Transverse colon (tissue), 4 donors: Measurements from ENCODE around the gene MYO16. TPM values are rescaled to one million over a fixed set of nuclear protein-coding genes. Genes with fewer than 3 reads are reported as not detected.

Experiments used
- DNase-seq: peaks from one replicate; pipeline ENCODE4 v3.0.0-alpha.2; 2019
- H3K27ac ChIP-seq, 4 donors: fragments of 200-600 bp; sonication (generic); 2 replicates each; pipeline ENCODE4 v1.5.1; 2016 to 2018; ENCODE audit warnings: inconsistent platforms in 4 of 4
- H3K27me3 ChIP-seq: fragments of 200-600 bp; sonication (generic); 2 replicates; pipeline ENCODE4 v1.5.1; 2017; ENCODE audit warnings: inconsistent platforms
- H3K36me3 ChIP-seq, 4 donors: fragments of 200-600 bp; sonication (generic); 2 replicates each; pipeline ENCODE4 v1.5.1; 2017 to 2019; ENCODE audit warnings: inconsistent platforms in 4 of 4
- H3K4me1 ChIP-seq, 4 donors: fragments of 200-600 bp; sonication (generic); 2 replicates each; pipeline ENCODE4 v1.5.1; 2017 to 2020; ENCODE audit warnings: inconsistent platforms in 4 of 4
- H3K4me3 ChIP-seq, 4 donors: fragments of 200-600 bp; sonication (generic); 1 replicate in 1 of 4; 2 replicates in 3 of 4; pipeline versions ENCODE4 v1.5.1 to v1.6.1; 2017 to 2019; ENCODE audit warnings: inconsistent platforms in 4 of 4
- H3K9me3 ChIP-seq, 2 donors: fragments of 200-600 bp; sonication (generic); 2 replicates each; pipeline ENCODE4 v1.5.1; 2017 to 2019; ENCODE audit warnings: inconsistent platforms in 2 of 2
- CTCF ChIP-seq, 5 experiments: fragments of 200-600 bp in 3 of 5; fragments of 450-650 bp in 2 of 5; sonication (generic) in 3 of 5; IDR thresholded peaks; 1 replicate in 2 of 5; 2 replicates in 3 of 5; pipeline ENCODE4 v1.5.1; 2016 to 2017; ENCODE audit warnings: antibody characterized with exemption in 5 of 5, inconsistent platforms in 3 of 5, mild to moderate bottlenecking in 2 of 5, moderate library complexity in 1 of 5
- EP300 ChIP-seq: sonication (generic); formaldehyde crosslinking; IDR thresholded peaks from one replicate; pipeline ENCODE4 v1.6.1; 2017; ENCODE audit warnings: antibody characterized with exemption, low read depth
- POLR2A ChIP-seq: fragments of 450-650 bp; IDR thresholded peaks from one replicate; pipeline ENCODE4 v1.6.1; 2016; ENCODE audit warnings: antibody characterized with exemption, mild to moderate bottlenecking, moderate library complexity
- POLR2AphosphoS5 ChIP-seq, 3 donors: sonication (generic); formaldehyde crosslinking; IDR thresholded peaks; one replicate each; pipeline ENCODE4 v1.6.1; 2016; ENCODE audit warnings: antibody characterized with exemption in 3 of 3
- WGBS, 2 donors: methylation state at CpG; one replicate each; pipeline ENCODE4 v1.1.5; 2018; ENCODE audit warnings: low coverage in 1 of 2; 5-methylcytosine and 5-hydroxymethylcytosine counted together
- in situ Hi-C, 4 donors: fragments of 200-750 bp; cut with MboI; loops; one replicate each; pipeline versions ENCODE4 v1.15.0 to v1.15.1; 2017; ENCODE audit warnings: low sequenced_read_pairs in 3 of 4, low pct_ligation_motif_present in 1 of 4, low pct_unique_long_range_greater_than_20kb in 1 of 4
- intact Hi-C: fragments of 100-400 bp; cut with DNase I; formaldehyde crosslinking; loops from one replicate; pipeline ENCODE4 v1.15.1; 2023; ENCODE audit warnings: low total_unique reads
- total RNA-seq, 4 donors: library from RNA; depleted of rRNA; stranded (reverse); fragments of >200 nt; gene quantifications; one replicate each; pipeline ENCODE4 v1.1.0, GENCODE V29; 2016

MYO16 gene
- total RNA-seq, 4 donors from 2014 or later = under 0.01 to 3.4 TPM; not detected in 2

DNA sequence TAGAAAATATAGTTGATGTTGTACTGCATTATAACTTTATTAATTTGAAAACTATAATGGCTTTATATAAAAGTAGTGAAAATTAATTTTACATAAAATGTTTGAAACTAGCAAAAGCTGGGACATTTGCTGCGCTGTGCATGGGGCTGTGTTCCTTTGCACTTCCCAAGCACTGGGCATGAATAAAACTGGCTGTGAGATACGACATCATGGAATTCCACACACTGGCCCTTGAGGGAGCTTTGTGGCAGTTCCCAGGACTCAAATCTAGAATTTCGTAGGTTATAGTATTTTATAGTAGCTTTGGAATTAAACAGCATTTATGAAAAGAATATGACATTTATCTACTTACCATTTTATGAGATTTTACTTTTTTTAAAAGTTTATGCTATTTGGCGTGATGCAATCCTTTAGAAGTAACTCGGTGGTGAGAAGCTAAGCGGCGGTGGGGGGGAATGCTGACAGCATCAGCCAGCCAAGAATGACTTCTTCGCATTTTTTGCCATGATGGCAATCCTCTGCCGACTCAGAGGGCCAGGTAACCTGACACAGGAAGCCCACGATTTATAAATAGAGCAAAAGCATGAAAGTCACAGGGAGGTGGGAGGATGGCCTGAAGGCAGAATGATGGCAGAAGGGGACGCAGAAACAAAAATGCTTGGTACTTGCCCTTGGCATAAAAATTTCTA, 553.5 kb downstream of the MYO16 start:
- DNase-seq = no peak
- TF ChIP-seq POLR2AphosphoS5 (IDR thresholded peaks at IDR 0.05) = no peak
- TF ChIP-seq CTCF (IDR thresholded peaks at IDR 0.05) = no peak
- TF ChIP-seq EP300 = no peak
- TF ChIP-seq POLR2A = no peak
- no peaks in the 10 kb centered on the region for H3K9me3 ChIP-seq
- whole genome bisulfite sequencing, 2 donors = 73% methylated on average over 7 to 11 of the region's 11 CpGs
- no peaks in the 10 kb centered on the region for H3K36me3 ChIP-seq
- H3K4me3 ChIP-seq = no peak overlapping the region
- no peaks in the 10 kb centered on the region for H3K4me1 ChIP-seq
- in situ Hi-C loops = no loop called here
- intact Hi-C loops = no loop called here
- H3K27me3 ChIP-seq = no peaks in the 10 kb centered on the region
- H3K27ac ChIP-seq = no peak overlapping the region

DNA sequence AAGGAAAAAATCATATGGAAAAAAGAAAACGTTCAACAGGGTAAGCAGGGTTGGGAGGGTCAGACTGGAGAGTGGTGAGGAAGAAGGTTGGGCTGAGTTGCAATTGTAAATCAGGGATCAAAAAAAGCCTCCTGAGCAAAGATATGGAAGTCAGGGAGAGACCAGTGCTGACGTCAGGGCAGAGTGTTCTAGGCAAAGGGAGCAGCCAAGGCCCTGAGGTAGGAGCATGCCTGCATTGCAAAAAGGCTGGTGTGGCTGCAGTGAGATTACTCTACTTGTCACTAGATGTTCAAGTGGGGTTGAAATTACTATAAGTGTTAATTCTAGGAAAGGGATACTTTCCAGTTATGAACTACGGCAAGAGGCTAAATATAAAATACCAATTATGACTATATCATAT, 562.0 kb downstream of the MYO16 start:
- Histone ChIP-seq H3K4me3 (no peak overlapping the region), H3K4me1 (no peaks in the 10 kb centered on the region), H3K36me3 (no peaks in the 10 kb centered on the region), H3K9me3 (no peaks in the 10 kb centered on the region), H3K27me3 (no peaks in the 10 kb centered on the region), H3K27ac (no peak overlapping the region)
- in situ Hi-C loops (no loop called here), intact Hi-C loops (no loop called here)
- WGBS, 2 donors = 58 to 71% methylated on average over 3 of the region's 3 CpGs
- TF ChIP-seq EP300 (no peak), POLR2AphosphoS5 (IDR thresholded peaks at IDR 0.05) (no peak), POLR2A (no peak), CTCF (IDR thresholded peaks at IDR 0.05) (no peak)
- no peak for DNase-seq

DNA sequence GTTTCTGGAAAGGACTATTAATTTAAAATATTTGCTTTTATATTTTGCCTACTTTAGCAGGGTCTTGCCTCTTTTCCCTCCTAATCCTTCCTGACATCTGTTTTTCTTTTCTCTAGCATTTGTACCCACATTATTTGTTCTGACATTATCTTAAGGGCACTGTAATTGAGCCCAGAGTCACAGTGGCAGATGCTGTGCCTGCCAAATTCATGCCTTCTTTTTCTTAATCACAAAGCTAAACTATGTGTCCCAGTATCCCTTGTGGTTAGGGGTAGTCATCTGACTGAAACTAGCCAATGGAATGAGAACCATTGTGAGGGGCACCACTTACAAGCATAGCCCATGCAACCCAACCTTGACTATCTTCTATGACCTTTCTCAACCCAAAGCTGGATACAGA, 562.9 kb downstream of the MYO16 start:
- TF ChIP-seq CTCF (IDR thresholded peaks at IDR 0.05) (no peak), EP300 (no peak)
- Histone ChIP-seq H3K4me3 (no peak overlapping the region), H3K27ac (no peak overlapping the region), H3K4me1 (no peaks in the 10 kb centered on the region), H3K9me3 (no peaks in the 10 kb centered on the region), H3K27me3 (no peaks in the 10 kb centered on the region), H3K36me3 (no peaks in the 10 kb centered on the region)
- no peak for DNase-seq
- intact Hi-C loops = no loop called here
- in situ Hi-C loops = no loop called here

- intact Hi-C loops = no loop called here
- in situ Hi-C loops = no loop called here
- 87 to 95% methylated on average over 4 to 9 of the region's 9 CpGs for WGBS, 2 donors
These were observed 567.5 kb downstream of the MYO16 start for GRCh38 chr13:109196948-109197347.

More at GRCh38 chr13:109196948-109197347, 567.5 kb downstream of the MYO16 start:
- Histone ChIP-seq H3K27me3 (no peaks in the 10 kb centered on the region), H3K36me3 (no peaks in the 10 kb centered on the region), H3K27ac (no peak overlapping the region), H3K4me1 (no peaks in the 10 kb centered on the region), H3K9me3 (no peaks in the 10 kb centered on the region), H3K4me3 (no peak overlapping the region)
- TF ChIP-seq CTCF (IDR thresholded peaks at IDR 0.05) = no peak
- TF ChIP-seq POLR2A = no peak
- TF ChIP-seq POLR2AphosphoS5 (IDR thresholded peaks at IDR 0.05) = no peak
- TF ChIP-seq EP300 = no peak
- DNase-seq = no peak
